B cell (primary cell): ENCODE measurements around the gene LDLRAD3. TPM values are rescaled to one million over a fixed set of nuclear protein-coding genes. Genes with fewer than 3 reads are reported as not detected.

ENCODE experiments used
- ATAC-seq: fragments of 200-7000 bp; cut with Tn5 transposase; one replicate; pipeline ENCODE4 v1.10.0; 2021; ENCODE audit warnings: low read depth, mild to moderate bottlenecking, moderate number of reproducible peaks, moderate library complexity
- CTCF ChIA-PET: fragments of 350-600 bp; sonication (Branson Sonifier 250); formaldehyde crosslinking; loops from one replicate; lab custom pipeline; 2021; ENCODE audit warnings: antibody characterized with exemption, inconsistent platforms; lab: Charles Lee
- POLR2A ChIA-PET: fragments of 350-600 bp; sonication (Branson Sonifier 250); formaldehyde crosslinking; loops from one replicate; lab custom pipeline; 2021; ENCODE audit warnings: antibody characterized with exemption; lab: Charles Lee
- DNase-seq: peaks from one replicate; pipeline ENCODE4 v3.0.0; 2013
- H2AFZ ChIP-seq: 2 replicates; pipeline ENCODE4 v1.6.1; 2012; ENCODE audit warnings: mild to moderate bottlenecking, low read depth, low read length; ENCODE audit not compliant: insufficient read depth, poor library complexity, severe bottlenecking
- H3K27ac ChIP-seq, 2 donors: 1 replicate in 1 of 2; 2 replicates in 1 of 2; pipeline ENCODE4 v1.5.1; 2012 to 2013; ENCODE audit warnings: low read length in 2 of 2, mild to moderate bottlenecking in 2 of 2, moderate library complexity in 1 of 2
- H3K27me3 ChIP-seq, 4 experiments: fragments of 200-600 bp in 1 of 4; sonication (generic) in 1 of 4; replicated peaks in 1 of 4; 1 replicate in 2 of 4; 2 replicates in 2 of 4; pipeline versions ENCODE4 v1.6.1 to v1.7.0; 2013 to 2016; ENCODE audit warnings: low read length in 3 of 4, mild to moderate bottlenecking in 2 of 4, mixed read lengths in 1 of 4, moderate library complexity in 1 of 4; ENCODE audit not compliant: insufficient read depth in 4 of 4, control insufficient read depth in 3 of 4; ENCODE audit errors: control extremely low read depth in 1 of 4
- H3K36me3 ChIP-seq, 2 experiments: replicated peaks in 1 of 2; 1 replicate in 1 of 2; 2 replicates in 1 of 2; pipeline versions ENCODE4 v1.6.1 to v1.7.1; 2013; ENCODE audit warnings: low read length in 1 of 2; ENCODE audit not compliant: insufficient read depth in 2 of 2, control insufficient read depth in 1 of 2; ENCODE audit errors: control extremely low read depth in 1 of 2, extremely low read depth in 1 of 2
- H3K4me1 ChIP-seq, 2 donors: fragments of 200-600 bp in 1 of 2; sonication (generic) in 1 of 2; 1 replicate in 1 of 2; 2 replicates in 1 of 2; pipeline versions ENCODE4 v1.5.1 to v1.6.1; 2013 to 2017; ENCODE audit warnings: low read length in 2 of 2; ENCODE audit not compliant: control insufficient read depth in 2 of 2, insufficient read depth in 2 of 2
- H3K4me2 ChIP-seq: replicated peaks from 2 replicates; pipeline ENCODE3; 2012; ENCODE audit warnings: mild to moderate bottlenecking, low read depth, low read length; ENCODE audit not compliant: poor library complexity, severe bottlenecking
- H3K4me3 ChIP-seq, 5 experiments: fragments of 200-600 bp in 1 of 5; sonication (generic) in 1 of 5; 1 replicate in 3 of 5; 2 replicates in 2 of 5; pipeline versions ENCODE4 v1.5.1 to v1.7.0; 2011 to 2016; ENCODE audit warnings: low read length in 4 of 5, mild to moderate bottlenecking in 4 of 5, low read depth in 2 of 5, control low read depth in 1 of 5, moderate library complexity in 1 of 5; ENCODE audit not compliant: insufficient read depth in 1 of 5; ENCODE audit errors: control extremely low read depth in 1 of 5, extremely low read depth in 1 of 5
- H3K79me2 ChIP-seq: fragments of 200-600 bp; sonication (generic); one replicate; pipeline ENCODE4 v1.6.0; 2016; ENCODE audit warnings: low read length; ENCODE audit not compliant: control insufficient read depth, insufficient read depth
- H3K9ac ChIP-seq: fragments of 200-600 bp; sonication (generic); 2 replicates; pipeline ENCODE4 v1.6.1; 2017; ENCODE audit warnings: mild to moderate bottlenecking, low read length, moderate library complexity
- H3K9me3 ChIP-seq, 3 donors: one replicate each; pipeline versions ENCODE4 v1.6.1 to v1.7.1; 2013; ENCODE audit warnings: low read length in 2 of 3; ENCODE audit not compliant: control insufficient read depth in 2 of 3, insufficient read depth in 1 of 3; ENCODE audit errors: control extremely low read depth in 1 of 3
- H4K20me1 ChIP-seq: 2 replicates; pipeline ENCODE4 v1.6.0; 2012; ENCODE audit warnings: mild to moderate bottlenecking, low read length; ENCODE audit not compliant: insufficient read depth, control insufficient read depth, poor library complexity, severe bottlenecking
- H3K27ac Mint-ChIP-seq: one replicate; pipeline ENCODE4 v1.8.0; 2021; ENCODE audit warnings: mixed read lengths
- H3K27me3 Mint-ChIP-seq: one replicate; pipeline ENCODE4 v1.8.0; 2021; ENCODE audit warnings: mixed read lengths
- H3K4me1 Mint-ChIP-seq: one replicate; pipeline ENCODE4 v1.8.0; 2021; ENCODE audit warnings: mixed read lengths
- H3K4me3 Mint-ChIP-seq: one replicate; pipeline ENCODE4 v1.8.0; 2021; ENCODE audit warnings: mixed read lengths
- H3K9me3 Mint-ChIP-seq: one replicate; pipeline ENCODE4 v1.8.0; 2022; ENCODE audit warnings: mixed read lengths; ENCODE audit not compliant: insufficient read depth
- EZH2 ChIP-seq: IDR thresholded peaks from 2 replicates; pipeline ENCODE4 v1.6.1; 2012; ENCODE audit warnings: borderline replicate concordance, low read depth, mild to moderate bottlenecking, moderate library complexity, low read length; ENCODE audit not compliant: insufficient read depth, poor library complexity, severe bottlenecking
- WGBS: methylation state at CpG from one replicate; pipeline ENCODE4 v1.1.5; 2013; ENCODE audit warnings: missing lambda C conversion rate; ENCODE audit not compliant: insufficient coverage; 5-methylcytosine and 5-hydroxymethylcytosine counted together
- intact Hi-C: fragments of 100-400 bp; cut with micrococcal nuclease; formaldehyde crosslinking; loops from one replicate; pipeline ENCODE4 v1.10.0; 2022
- polyA plus RNA-seq: library from polyadenylated mRNA; depleted of rRNA; stranded (reverse); fragments of >200 nt; gene quantifications from 2 replicates; pipeline ENCODE4 v1.2.3, GENCODE V29; 2012
- total RNA-seq, 2 donors: library from RNA; stranded (reverse); fragments of 120-200 nt in 1 of 2; gene quantifications; 1 replicate in 1 of 2; 2 replicates in 1 of 2; pipeline versions ENCODE4 v1.2.3 to v1.2.4, GENCODE V29; 2013 to 2022
- TF ChIP-seq, protein P1 (sequence below): fragments of 200-600 bp; IDR thresholded peaks from one replicate; pipeline ENCODE4 v1.8.0; 2022; ENCODE audit warnings: antibody characterized with exemption, mild to moderate bottlenecking

LDLRAD3 gene
- total and polyA plus RNA-seq, 2 donors (not counting 1 experiment from before 2014, with no cell fraction given) = 0.01 TPM; not detected in 1

- H3K27me3 Mint-ChIP-seq = peaks cover 18% of the 10 kb centered on the region
- TF ChIP-seq EZH2 = no peak
- TF ChIP-seq, protein P1, sequence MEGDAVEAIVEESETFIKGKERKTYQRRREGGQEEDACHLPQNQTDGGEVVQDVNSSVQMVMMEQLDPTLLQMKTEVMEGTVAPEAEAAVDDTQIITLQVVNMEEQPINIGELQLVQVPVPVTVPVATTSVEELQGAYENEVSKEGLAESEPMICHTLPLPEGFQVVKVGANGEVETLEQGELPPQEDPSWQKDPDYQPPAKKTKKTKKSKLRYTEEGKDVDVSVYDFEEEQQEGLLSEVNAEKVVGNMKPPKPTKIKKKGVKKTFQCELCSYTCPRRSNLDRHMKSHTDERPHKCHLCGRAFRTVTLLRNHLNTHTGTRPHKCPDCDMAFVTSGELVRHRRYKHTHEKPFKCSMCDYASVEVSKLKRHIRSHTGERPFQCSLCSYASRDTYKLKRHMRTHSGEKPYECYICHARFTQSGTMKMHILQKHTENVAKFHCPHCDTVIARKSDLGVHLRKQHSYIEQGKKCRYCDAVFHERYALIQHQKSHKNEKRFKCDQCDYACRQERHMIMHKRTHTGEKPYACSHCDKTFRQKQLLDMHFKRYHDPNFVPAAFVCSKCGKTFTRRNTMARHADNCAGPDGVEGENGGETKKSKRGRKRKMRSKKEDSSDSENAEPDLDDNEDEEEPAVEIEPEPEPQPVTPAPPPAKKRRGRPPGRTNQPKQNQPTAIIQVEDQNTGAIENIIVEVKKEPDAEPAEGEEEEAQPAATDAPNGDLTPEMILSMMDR = no peak
- H3K27ac Mint-ChIP-seq = no peak overlapping the region
- H3K9me3 Mint-ChIP-seq = no peaks in the 10 kb centered on the region
- H3K36me3 ChIP-seq = no peaks in the 10 kb centered on the region
- H3K4me2 ChIP-seq = no peak overlapping the region
- no peaks in the 10 kb centered on the region for H4K20me1 ChIP-seq
- intact Hi-C loops = no loop called here
- no peak overlapping the region for H3K9ac ChIP-seq
- ATAC-seq (no peak), DNase-seq (no peak)
- H3K4me1 Mint-ChIP-seq = no peaks in the 10 kb centered on the region
- H3K4me3 Mint-ChIP-seq = no peak overlapping the region
- H2AFZ ChIP-seq = no peak overlapping the region
- H3K27me3 ChIP-seq = no peaks in the 10 kb centered on the region
- H3K9me3 ChIP-seq = no peaks in the 10 kb centered on the region
- H3K4me1 ChIP-seq = no peaks in the 10 kb centered on the region
- no peak overlapping the region for H3K27ac ChIP-seq
- no peak overlapping the region for H3K4me3 ChIP-seq
- POLR2A ChIA-PET = no interaction called here
- CTCF ChIA-PET = no interaction called here
- H3K79me2 ChIP-seq = no peaks in the 10 kb centered on the region
Observed at GRCh38 chr11:35992548-35992947, 48.7 kb downstream of the LDLRAD3 start.

DNA sequence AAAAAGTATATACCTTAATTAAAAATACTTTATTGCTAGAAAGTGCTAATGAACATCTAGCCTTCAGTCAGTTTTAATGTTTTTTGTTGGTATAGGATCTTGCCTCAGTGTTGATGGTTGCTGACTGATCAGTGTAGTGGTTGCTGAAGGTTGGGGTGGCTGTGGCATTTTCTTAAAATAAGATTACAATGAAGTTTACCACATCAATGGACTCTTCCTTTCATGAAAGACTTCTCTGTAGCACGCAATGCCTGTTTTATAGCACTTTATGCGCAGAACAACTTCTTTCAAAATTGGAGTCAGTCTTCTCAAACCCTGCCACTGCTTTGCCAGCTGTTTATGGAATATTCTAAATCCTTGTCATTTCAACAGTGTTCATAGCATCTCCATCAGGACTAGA lies 50.6 kb downstream of the LDLRAD3 start:
- intact Hi-C loops = no loop called here
- Histone ChIP-seq H3K27me3 (no peaks in the 10 kb centered on the region), H3K9me3 (no peaks in the 10 kb centered on the region), H3K36me3 (no peaks in the 10 kb centered on the region), H3K4me3 (no peak overlapping the region), H3K9ac (no peak overlapping the region), H3K4me2 (no peak overlapping the region), H2AFZ (no peak overlapping the region), H3K4me1 (no peaks in the 10 kb centered on the region), H3K27ac (no peak overlapping the region), H3K79me2 (no peaks in the 10 kb centered on the region), H4K20me1 (no peaks in the 10 kb centered on the region)
- POLR2A ChIA-PET = no interaction called here
- Mint-ChIP-seq H3K4me1 (no peaks in the 10 kb centered on the region), H3K27me3 (peaks cover 24% of the 10 kb centered on the region), H3K27ac (no peak overlapping the region), H3K9me3 (no peaks in the 10 kb centered on the region), H3K4me3 (no peak overlapping the region)
- CTCF ChIA-PET = no interaction called here
- WGBS = 83% methylated on average over 2 of the region's 2 CpGs
- TF ChIP-seq, protein P1 = no peak
- no peak for TF ChIP-seq EZH2
- ATAC-seq = no peak
- no peak for DNase-seq
